G401 (cell line): ENCODE results near the gene VARS1. TPM values are rescaled to one million over a fixed set of nuclear protein-coding genes. Genes with fewer than 3 reads are reported as not detected.
A peak's percentile ranks its signal among the peaks of the same experiment; 100 is the strongest.
"Not testable (repeated sequence)": the region's sequence is repeated elsewhere in the genome, so short reads cannot be mapped to it uniquely, and the experiment has no call there.

ENCODE experiments used
- DNase-seq: peaks from one replicate; pipeline ENCODE4 v3.0.0-alpha.2; 2015; ENCODE audit warnings: low spot score
- in situ Hi-C: cut with HindIII; loops from 2 replicates; pipeline ENCODE4 v1.10.0; 2016; ENCODE audit warnings: low sequenced_read_pairs, mixed read lengths
- total RNA-seq: library from RNA; depleted of rRNA; stranded (reverse); fragments of >200 nt; shearing (Covaris generic); gene quantifications from 2 replicates; pipeline ENCODE4 v1.2.3, GENCODE V29; 2014

The VARS1 gene
- total RNA-seq, 1 experiment from 2014 or later, result 152 TPM

DNA sequence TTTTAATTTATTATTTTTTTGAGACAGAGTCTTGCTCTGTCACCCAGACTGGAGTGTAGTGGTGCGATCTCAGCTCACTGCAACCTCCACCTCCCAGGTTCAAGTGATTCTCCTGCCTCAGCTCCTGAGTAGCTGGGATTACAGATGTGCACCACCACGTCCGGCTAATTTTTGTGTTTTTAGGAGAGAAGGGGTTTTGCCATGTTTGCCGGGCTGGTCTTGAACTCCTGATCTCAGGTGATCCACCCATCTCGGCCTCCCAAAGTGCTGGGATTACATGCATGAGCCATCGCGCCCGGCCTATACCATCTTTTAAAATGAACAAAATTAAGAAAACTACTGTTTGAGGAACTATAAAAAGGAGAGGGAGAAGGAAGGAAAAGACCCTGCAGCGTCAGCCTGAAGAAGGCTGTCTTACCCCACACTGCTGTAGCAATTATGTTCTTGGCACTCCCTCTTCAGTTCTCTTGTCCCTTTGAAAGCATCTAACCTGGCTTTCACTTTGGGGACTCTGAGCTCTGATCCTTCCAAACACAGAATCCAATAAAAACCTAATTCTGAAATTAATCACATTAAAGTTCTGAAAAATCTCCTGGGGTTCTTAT, 28.1 kb upstream of the VARS1 start:
- DNase-seq, in situ Hi-C loops: not testable (repeated sequence)

DNA sequence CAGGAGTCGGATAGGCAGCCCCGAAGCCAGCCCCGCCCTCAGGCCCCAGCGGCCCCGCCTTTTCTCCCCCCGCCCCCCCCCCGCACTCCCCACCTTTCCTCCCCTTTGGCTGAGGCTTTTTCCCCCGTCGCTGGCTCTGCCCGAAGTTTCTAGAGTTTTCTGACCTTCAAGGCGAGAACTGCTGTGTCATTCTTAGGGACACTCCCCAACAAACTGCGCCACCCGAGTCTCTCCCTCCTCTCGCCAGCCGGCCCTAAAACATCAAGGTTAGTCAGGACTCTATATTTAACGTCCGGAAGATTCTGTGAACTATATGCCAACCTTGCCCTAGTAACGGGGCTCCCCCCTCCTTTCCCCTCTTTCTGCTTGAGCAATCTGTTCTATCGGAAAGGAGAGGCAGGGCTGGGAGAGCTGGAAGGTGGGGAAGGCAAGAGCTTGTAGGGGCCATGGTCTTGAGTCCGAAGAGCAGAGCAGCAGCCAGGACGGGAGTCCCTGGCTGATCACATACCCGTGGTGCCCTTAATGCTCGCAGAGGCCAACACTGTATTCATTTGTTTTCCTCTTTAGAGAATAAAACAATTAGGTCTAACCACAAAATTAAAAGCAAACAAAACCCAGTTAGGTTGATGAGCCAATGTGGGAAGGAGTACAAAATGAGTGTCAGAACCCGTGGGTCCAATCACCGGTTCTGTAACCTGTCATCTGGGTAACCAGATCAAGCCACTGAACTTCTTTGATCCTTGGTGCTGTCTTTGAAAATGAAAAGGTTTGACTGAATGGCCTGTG, 26.7 kb upstream of the VARS1 start:
- in situ Hi-C loops, result no loop called here
- DNase-seq, result peak; percentile 84

DNA sequence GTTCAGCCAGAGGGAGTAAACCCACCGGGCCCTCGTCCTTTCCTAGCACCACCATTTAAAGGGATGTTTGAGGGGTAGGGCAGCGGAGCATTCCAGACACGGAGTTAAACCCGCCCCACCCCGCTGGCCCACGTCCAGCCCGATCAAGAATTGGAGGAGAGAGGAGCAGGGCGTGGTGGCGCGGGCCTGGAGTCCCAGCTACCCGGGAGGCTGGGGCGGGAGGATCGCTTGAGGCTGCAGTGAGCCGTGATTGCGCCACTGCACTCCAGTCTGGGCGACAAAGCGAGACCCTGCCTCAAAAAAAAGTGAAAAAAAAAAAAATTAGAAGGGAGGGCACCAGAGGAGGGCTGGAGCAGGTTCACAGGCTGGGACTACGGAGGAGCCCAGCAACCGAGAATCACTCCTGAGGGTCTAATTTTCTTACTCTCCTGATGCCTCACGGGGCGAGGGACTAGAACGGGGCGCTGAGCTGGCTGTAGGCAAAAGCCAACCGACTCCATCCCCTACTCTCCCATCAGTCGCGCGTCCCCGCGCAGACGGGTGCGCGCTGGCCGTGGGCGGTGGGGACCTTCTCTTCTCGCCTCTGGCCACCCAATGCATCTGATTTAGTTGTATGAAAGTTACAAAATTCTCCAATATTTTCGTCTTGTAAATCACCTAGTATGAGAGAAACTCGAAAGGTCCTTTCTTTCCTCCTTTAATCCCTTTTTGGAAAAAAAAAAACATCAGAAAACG, 25.9 kb upstream of the VARS1 start:
- peak; percentile 61 for DNase-seq

GRCh38 chr6:31820399-31820798, 24.8 kb upstream of the VARS1 start:
- DNase-seq, in situ Hi-C loops: not testable (repeated sequence)

More for the DNA sequence above, 25.9 kb upstream of the VARS1 start:
- in situ Hi-C loops, result no loop called here

GRCh38 chr6:31819871-31820299, 24.3 kb upstream of the VARS1 start:
- no peak for DNase-seq
- in situ Hi-C loops, result no loop called here

DNA sequence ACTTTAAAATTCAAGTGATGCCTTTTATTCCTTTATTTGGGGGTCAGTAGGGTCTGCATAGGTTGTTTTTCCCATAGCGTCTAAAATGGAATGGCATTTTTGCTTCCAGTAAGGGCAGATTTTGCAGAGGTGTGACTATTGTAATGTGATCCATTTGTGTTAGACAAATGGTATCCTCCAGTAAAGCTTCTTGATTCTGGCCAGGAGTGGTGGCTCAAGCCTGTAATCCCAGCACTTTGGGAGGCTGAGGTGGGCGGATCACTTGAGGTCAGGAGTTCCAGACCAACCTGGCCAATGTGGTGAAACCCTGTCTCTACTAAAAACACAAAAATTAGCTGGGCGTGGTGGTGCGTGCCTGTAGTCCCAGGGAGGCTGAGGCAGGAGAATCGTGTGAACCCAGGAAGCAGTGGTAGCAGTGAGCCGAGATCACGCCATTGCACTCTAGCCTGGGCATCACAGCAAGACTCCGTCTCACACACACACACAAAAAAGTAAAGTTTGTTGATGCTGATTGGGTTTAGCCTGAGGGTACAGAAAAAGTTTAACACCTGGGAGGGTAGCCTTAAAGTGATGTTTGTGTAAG, 22.5 kb upstream of the VARS1 start:
- in situ Hi-C loops, DNase-seq: not testable (repeated sequence)

DNA sequence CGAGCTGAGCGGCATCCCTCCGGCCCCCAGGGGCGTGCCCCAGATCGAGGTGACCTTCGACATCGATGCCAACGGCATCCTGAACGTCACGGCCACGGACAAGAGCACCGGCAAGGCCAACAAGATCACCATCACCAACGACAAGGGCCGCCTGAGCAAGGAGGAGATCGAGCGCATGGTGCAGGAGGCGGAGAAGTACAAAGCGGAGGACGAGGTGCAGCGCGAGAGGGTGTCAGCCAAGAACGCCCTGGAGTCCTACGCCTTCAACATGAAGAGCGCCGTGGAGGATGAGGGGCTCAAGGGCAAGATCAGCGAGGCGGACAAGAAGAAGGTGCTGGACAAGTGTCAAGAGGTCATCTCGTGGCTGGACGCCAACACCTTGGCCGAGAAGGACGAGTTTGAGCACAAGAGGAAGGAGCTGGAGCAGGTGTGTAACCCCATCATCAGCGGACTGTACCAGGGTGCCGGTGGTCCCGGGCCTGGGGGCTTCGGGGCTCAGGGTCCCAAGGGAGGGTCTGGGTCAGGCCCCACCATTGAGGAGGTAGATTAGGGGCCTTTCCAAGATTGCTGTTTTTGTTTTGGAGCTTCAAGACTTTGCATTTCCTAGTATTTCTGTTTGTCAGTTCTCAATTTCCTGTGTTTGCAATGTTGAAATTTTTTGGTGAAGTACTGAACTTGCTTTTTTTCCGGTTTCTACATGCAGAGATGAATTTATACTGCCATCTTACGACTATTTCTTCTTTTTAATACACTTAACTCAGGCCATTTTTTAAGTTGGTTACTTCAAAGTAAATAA, 21.8 kb upstream of the VARS1 start:
- in situ Hi-C loops, DNase-seq: not testable (repeated sequence)

DNA sequence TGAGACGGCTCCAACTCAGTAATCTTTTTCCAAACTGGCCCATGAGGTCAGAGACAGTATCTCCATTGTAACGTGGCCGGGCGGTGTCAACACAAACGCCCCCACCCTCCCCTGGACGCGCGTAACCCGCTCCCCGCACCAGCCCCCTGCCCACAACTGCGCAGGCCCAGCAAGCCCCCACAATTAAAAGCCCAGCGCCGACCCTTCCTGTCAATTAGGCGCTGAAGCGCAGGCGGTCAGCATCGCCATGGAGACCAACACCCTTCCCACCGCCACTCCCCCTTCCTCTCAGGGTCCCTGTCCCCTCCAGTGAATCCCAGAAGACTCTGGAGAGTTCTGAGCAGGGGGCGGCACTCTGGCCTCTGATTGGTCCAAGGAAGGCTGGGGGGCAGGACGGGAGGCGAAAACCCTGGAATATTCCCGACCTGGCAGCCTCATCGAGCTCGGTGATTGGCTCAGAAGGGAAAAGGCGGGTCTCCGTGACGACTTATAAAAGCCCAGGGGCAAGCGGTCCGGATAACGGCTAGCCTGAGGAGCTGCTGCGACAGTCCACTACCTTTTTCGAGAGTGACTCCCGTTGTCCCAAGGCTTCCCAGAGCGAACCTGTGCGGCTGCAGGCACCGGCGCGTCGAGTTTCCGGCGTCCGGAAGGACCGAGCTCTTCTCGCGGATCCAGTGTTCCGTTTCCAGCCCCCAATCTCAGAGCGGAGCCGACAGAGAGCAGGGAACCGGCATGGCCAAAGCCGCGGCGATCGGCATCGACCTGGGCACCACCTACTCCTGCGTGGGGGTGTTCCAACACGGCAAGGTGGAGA, 19.7 kb upstream of the VARS1 start, which contains the start of the genes HSPA1A and HSPA1L:
TSS of gene HSPA1A (plus strand) at position 519 of the 814 bp plus-strand sequence. CDS start at position 733, 214 bp downstream.
TSS of gene HSPA1L (minus strand) at position 259 of the 814 bp plus-strand sequence. CDS start 3,311 bp downstream, outside the sequence.
- in situ Hi-C loops, result no loop called here
- peak; percentile 97 for DNase-seq

- in situ Hi-C loops, result no loop called here
- DNase-seq, result peak; percentile 98
These were observed 19.1 kb upstream of the VARS1 start for GRCh38 chr6:31814677-31815024.

GRCh38 chr6:31813465-31813849, 17.9 kb upstream of the VARS1 start:
- DNase-seq, result no peak
- in situ Hi-C loops, result no loop called here

DNA sequence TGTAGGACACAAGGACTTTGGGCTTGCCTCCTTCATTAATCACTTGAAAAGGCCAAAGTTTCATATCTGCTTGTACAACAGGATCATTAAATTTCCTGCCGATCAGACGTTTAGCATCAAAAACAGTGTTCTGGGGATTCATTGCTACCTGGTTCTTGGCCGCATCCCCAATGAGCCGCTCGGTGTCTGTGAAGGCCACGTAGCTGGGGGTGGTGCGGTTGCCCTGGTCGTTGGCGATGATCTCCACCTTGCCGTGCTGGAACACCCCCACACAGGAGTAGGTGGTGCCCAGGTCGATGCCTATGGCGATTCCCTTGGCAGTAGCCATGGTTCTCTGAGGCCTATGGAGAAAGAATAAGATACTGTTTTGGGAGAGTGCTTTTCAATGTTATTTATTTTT, 16.1 kb upstream of the VARS1 start:
- DNase-seq, result no peak
- in situ Hi-C loops, result no loop called here

DNA sequence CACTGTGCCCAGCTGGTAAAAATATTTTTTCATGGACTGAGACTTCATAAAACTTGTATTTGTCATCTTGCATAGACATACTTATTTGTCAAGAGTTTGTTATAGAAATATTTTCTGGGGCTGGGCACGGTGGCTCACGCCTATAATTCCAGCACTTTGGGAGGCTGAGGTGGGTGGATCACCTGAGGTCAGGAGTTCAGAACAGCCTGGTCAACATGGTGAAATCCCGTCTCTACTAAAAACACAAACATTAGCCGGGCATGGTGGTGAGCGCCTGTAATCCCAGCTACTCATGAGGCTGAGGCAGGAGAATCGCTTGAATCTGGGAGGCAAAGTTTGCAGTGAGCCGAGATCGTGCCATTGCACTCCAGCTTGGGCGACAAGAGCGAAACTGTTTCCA, 13.0 kb upstream of the VARS1 start:
- in situ Hi-C loops, DNase-seq: not testable (repeated sequence)

- DNase-seq, result peak; percentile 97
- in situ Hi-C loops, result no loop called here
These were observed 11.1 kb upstream of the VARS1 start, which contains the start of gene LSM2 for GRCh38 chr6:31806470-31807272. Gene LSM2 (minus strand): TSS chr6:31806966. CDS start chr6:31806757, 209 bp downstream.

DNA sequence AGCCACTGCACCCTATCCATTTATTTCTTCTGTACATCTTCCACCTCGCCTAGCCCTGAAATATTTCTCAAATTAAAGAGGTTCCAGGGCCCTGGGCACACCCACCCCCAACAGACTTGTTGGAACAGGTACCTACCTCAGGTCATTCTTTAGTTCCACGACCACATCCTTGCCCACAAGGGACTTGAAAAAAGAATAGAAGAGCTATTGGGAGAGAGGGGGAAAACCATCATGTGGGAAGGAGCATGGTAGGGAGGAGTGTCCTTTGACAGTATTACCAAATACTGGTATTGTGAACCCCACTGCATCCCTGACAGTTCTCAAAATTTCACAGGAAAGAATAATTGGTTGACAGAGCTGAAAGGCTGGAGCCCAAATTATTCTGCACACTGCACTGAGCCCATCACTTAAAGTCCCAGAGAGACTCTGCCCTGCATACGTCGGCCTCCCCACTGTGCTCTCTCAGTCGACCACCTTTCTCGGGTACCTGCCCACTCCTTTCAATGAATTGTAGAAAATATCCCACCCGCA, 10.5 kb upstream of the VARS1 start:
- in situ Hi-C loops, result no loop called here
- no peak for DNase-seq

- DNase-seq, in situ Hi-C loops: not testable (repeated sequence)
These were observed 5.7 kb upstream of the VARS1 start for GRCh38 chr6:31801031-31801927.

DNA sequence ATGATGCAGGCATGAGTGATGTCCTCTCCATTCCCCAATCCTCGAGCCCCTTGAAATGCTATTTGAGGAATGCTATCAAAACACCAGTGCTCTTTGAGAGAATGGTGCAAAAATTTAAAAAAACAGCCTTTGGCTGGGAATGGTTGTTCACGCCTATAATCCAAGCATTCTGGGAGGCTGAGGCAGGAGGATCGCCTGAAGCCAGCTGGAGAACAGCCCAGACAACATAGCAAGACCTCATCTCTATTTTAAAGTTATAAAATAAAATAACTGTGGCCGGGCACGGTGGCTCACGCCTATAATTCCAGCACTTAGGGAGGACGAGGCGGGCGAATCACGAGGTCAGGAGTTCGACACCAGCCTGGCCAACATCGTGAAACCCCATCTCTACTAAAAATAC, 4.2 kb upstream of the VARS1 start:
- no peak for DNase-seq
- in situ Hi-C loops, result no loop called here
